CD4-positive, alpha-beta T cell treated with Interleukin-21 for 1 hour (primary cell): ENCODE measurements around the gene ZNF740.
"Not testable (repeated sequence)": the region's sequence is repeated elsewhere in the genome, so short reads cannot be mapped to it uniquely, and the experiment has no call there.

ENCODE experiments used
- DNase-seq: peaks from one replicate; pipeline ENCODE4 v3.0.0-alpha.2; 2020

ZNF740 gene

GRCh38 chr12:53195516-53196420, 15.2 kb downstream of the ZNF740 start:
- DNase-seq, result no peak

- no peak for DNase-seq
Observed at GRCh38 chr12:53196486-53196885, 16.0 kb downstream of the ZNF740 start.

- no peak for DNase-seq
Observed at GRCh38 chr12:53197011-53197640, 16.6 kb downstream of the ZNF740 start.

- peak; percentile 45 for DNase-seq
Observed at GRCh38 chr12:53198486-53199110, 18.1 kb downstream of the ZNF740 start.

GRCh38 chr12:53199700-53200099, 19.2 kb downstream of the ZNF740 start:
- DNase-seq, result no peak

GRCh38 chr12:53200107-53200457, 19.6 kb downstream of the ZNF740 start:
- no peak for DNase-seq

GRCh38 chr12:53200458-53201176, 20.1 kb downstream of the ZNF740 start:
- DNase-seq, result no peak

GRCh38 chr12:53201177-53201541, 20.6 kb downstream of the ZNF740 start:
- no peak for DNase-seq

GRCh38 chr12:53201639-53202038, 21.1 kb downstream of the ZNF740 start:
- no peak for DNase-seq

GRCh38 chr12:53202316-53202715, 21.8 kb downstream of the ZNF740 start:
- not testable (repeated sequence) for DNase-seq

- DNase-seq, result no peak
Observed at GRCh38 chr12:53204351-53204750, 23.8 kb downstream of the ZNF740 start.

GRCh38 chr12:53205747-53206419, 25.4 kb downstream of the ZNF740 start:
- peak; percentile 62 for DNase-seq

- peak; percentile 77 for DNase-seq
Observed at GRCh38 chr12:53207042-53207441, 26.5 kb downstream of the ZNF740 start, which contains the start of gene ITGB7. TSS of gene ITGB7 (minus strand) at chr12:53207251. CDS start at chr12:53200443, 6,808 bp downstream.

- no peak for DNase-seq
Observed at GRCh38 chr12:53208435-53208834, 27.9 kb downstream of the ZNF740 start.

- peak; percentile 55 for DNase-seq
Observed at GRCh38 chr12:53208877-53209463, 28.4 kb downstream of the ZNF740 start.

GRCh38 chr12:53210843-53211242, 30.3 kb downstream of the ZNF740 start:
- no peak for DNase-seq

- no peak for DNase-seq
Observed at GRCh38 chr12:53211476-53212381, 31.2 kb downstream of the ZNF740 start.

- no peak for DNase-seq
Observed at GRCh38 chr12:53212931-53213330, 32.4 kb downstream of the ZNF740 start.

- DNase-seq, result peak; percentile 82
Observed at GRCh38 chr12:53213348-53213747, 32.8 kb downstream of the ZNF740 start.

GRCh38 chr12:53214221-53214620, 33.7 kb downstream of the ZNF740 start:
- DNase-seq, result no peak
